ENCODE results near the gene NAP1L4.

The NAP1L4 gene

GRCh38 chr11:3006505-3007260, 14.6 kb upstream of the NAP1L4 start:
- TF ChIP-seq CTCF (IDR thresholded peaks at IDR 0.05; ENCODE audit: insufficient read depth, low read depth, low read length, missing control alignments) = no peak
- H3K4me3 ChIP-seq (ENCODE audit: low read length) = no peak overlapping the region
- no peak for DNase-seq (ENCODE audit: low read depth)

- H3K4me3 ChIP-seq (ENCODE audit: low read length) = no peak overlapping the region
- no peak for TF ChIP-seq CTCF (IDR thresholded peaks at IDR 0.05; ENCODE audit: insufficient read depth, low read depth, low read length, missing control alignments)
- DNase-seq (ENCODE audit: low read depth) = no peak
Measured at GRCh38 chr11:3004481-3004880, 12.4 kb upstream of the NAP1L4 start.

GRCh38 chr11:3003396-3004231, 11.5 kb upstream of the NAP1L4 start:
- peak; percentile 97 for DNase-seq (ENCODE audit: low read depth)
- no peak overlapping the region for H3K4me3 ChIP-seq (ENCODE audit: low read length)
- TF ChIP-seq CTCF (IDR thresholded peaks at IDR 0.05; ENCODE audit: insufficient read depth, low read depth, low read length, missing control alignments) = no peak

GRCh38 chr11:3002871-3003270, 10.7 kb upstream of the NAP1L4 start:
- no peak for TF ChIP-seq CTCF (IDR thresholded peaks at IDR 0.05; ENCODE audit: insufficient read depth, low read depth, low read length, missing control alignments)
- H3K4me3 ChIP-seq (ENCODE audit: low read length) = no peak overlapping the region
- no peak for DNase-seq (ENCODE audit: low read depth)

- no peak overlapping the region for H3K4me3 ChIP-seq (ENCODE audit: low read length)
- TF ChIP-seq CTCF (IDR thresholded peaks at IDR 0.05; ENCODE audit: insufficient read depth, low read depth, low read length, missing control alignments) = no peak
- DNase-seq (ENCODE audit: low read depth) = no peak
Measured at GRCh38 chr11:3002351-3002861, 10.3 kb upstream of the NAP1L4 start.

GRCh38 chr11:3001496-3001895, 9.4 kb upstream of the NAP1L4 start:
- no peak overlapping the region for H3K4me3 ChIP-seq (ENCODE audit: low read length)
- TF ChIP-seq CTCF (IDR thresholded peaks at IDR 0.05; ENCODE audit: insufficient read depth, low read depth, low read length, missing control alignments) = no peak
- DNase-seq (ENCODE audit: low read depth) = no peak

All from epithelial cell of esophagus (primary cell).